ENCODE measurements around the gene CCDC183.

CCDC183 gene

GRCh38 chr9:136845465-136846260 is 49.5 kb downstream of the CCDC183 start:
- DNase-seq (ENCODE audit: low spot score), result no peak
- Histone ChIP-seq H3K4me3 (peak overlapping the region; percentile 80), H3K27ac (no peak overlapping the region)
- no peak for TF ChIP-seq CTCF (IDR thresholded peaks at IDR 0.05)

GRCh38 chr9:136846376-136847087 is 50.4 kb downstream of the CCDC183 start:
- peak overlapping the region; percentile 80 for H3K4me3 ChIP-seq
- no peak for DNase-seq (ENCODE audit: low spot score)
- peak overlapping the region in 1 of 2 donors; percentile 99 for H3K27ac ChIP-seq
- no peak for TF ChIP-seq CTCF (IDR thresholded peaks at IDR 0.05)

- peak overlapping the region; percentile 77 to 99 for H3K27ac ChIP-seq
- no peak for TF ChIP-seq CTCF (IDR thresholded peaks at IDR 0.05)
- peak overlapping the region; percentile 80 for H3K4me3 ChIP-seq
- DNase-seq (ENCODE audit: low spot score), result peak; percentile 85
Measured at GRCh38 chr9:136847088-136847825, 51.1 kb downstream of the CCDC183 start.

- DNase-seq (ENCODE audit: low spot score), result peak; percentile 93
- H3K27ac ChIP-seq, result peak overlapping the region; percentile 77 to 99
- no peak for TF ChIP-seq CTCF (IDR thresholded peaks at IDR 0.05)
- H3K4me3 ChIP-seq, result peak overlapping the region; percentile 80
Measured at GRCh38 chr9:136847826-136848392, 51.8 kb downstream of the CCDC183 start.

GRCh38 chr9:136848393-136849037 is 52.4 kb downstream of the CCDC183 start:
- no peak for TF ChIP-seq CTCF (IDR thresholded peaks at IDR 0.05)
- DNase-seq (ENCODE audit: low spot score), result no peak
- peak overlapping the region; percentile 77 to 99 for H3K27ac ChIP-seq

More at GRCh38 chr9:136848393-136849037, 52.4 kb downstream of the CCDC183 start:
- H3K4me3 ChIP-seq, result peak overlapping the region; percentile 80

Measured in coronary artery (tissue), 2 donors.